ENCODE data around the gene ANKRD17. TPM values are rescaled to one million over a fixed set of nuclear protein-coding genes. Genes with fewer than 3 reads are reported as not detected.

ANKRD17 gene
- total RNA-seq, 4 donors from 2014 or later = 69.9 to 93.1 (median 74.3) TPM

- 77 to 78% methylated on average over 5 of the region's 5 CpGs for WGBS, 2 donors (ENCODE audit: low coverage in 1 of 2)
- Histone ChIP-seq H3K27me3 (no peaks in the 10 kb centered on the region), H3K27ac (no peak overlapping the region), H3K4me1 (no peaks in the 10 kb centered on the region), H3K9me3 (no peaks in the 10 kb centered on the region), H3K36me3 (peaks cover 0 to 24% (median 12%) of the 10 kb centered on the region in 4 donors), H3K4me3 (no peak overlapping the region)
- in situ Hi-C loops (cut with MboI; ENCODE audit: low pct_ligation_motif_present in 1 of 4, low pct_unique_long_range_greater_than_20kb in 1 of 4, low sequenced_read_pairs in 3 of 4) = loop anchor here in 2 of 4 donors (25.0 kb wide), 1 partner anchor 209 kb away; the partner anchor contains the start of gene ANKRD17 (in 2 of the 2)
- TF ChIP-seq POLR2AphosphoS5 (IDR thresholded peaks at IDR 0.05) = no peak
- no peak for TF ChIP-seq POLR2A (IDR thresholded peaks at IDR 0.05)
- TF ChIP-seq CTCF (IDR thresholded peaks at IDR 0.05) = no peak
- TF ChIP-seq EP300 (IDR thresholded peaks at IDR 0.05; ENCODE audit: low read depth) = no peak
- no peak for DNase-seq
- intact Hi-C loops (cut with DNase I; ENCODE audit: low total_unique reads) = no loop called here
Observed at GRCh38 chr4:73053076-73053475, 205.5 kb downstream of the ANKRD17 start.

GRCh38 chr4:73051625-73052024, 207.0 kb downstream of the ANKRD17 start:
- in situ Hi-C loops (cut with MboI; ENCODE audit: low pct_ligation_motif_present in 1 of 4, low pct_unique_long_range_greater_than_20kb in 1 of 4, low sequenced_read_pairs in 3 of 4) (loop anchor here in 2 of 4 donors (25.0 kb wide), 1 partner anchor 211 kb away; the partner anchor contains the start of gene ANKRD17 (in 2 of the 2)), intact Hi-C loops (cut with DNase I; ENCODE audit: low total_unique reads) (no loop called here)
- no peaks in the 10 kb centered on the region for H3K9me3 ChIP-seq
- TF ChIP-seq POLR2A (IDR thresholded peaks at IDR 0.05) = no peak
- no peak for TF ChIP-seq CTCF (IDR thresholded peaks at IDR 0.05)
- TF ChIP-seq EP300 (IDR thresholded peaks at IDR 0.05; ENCODE audit: low read depth) = no peak
- no peak for TF ChIP-seq POLR2AphosphoS5 (IDR thresholded peaks at IDR 0.05)
- H3K4me1 ChIP-seq = no peaks in the 10 kb centered on the region
- DNase-seq = no peak
- H3K27me3 ChIP-seq = no peaks in the 10 kb centered on the region
- no peak overlapping the region for H3K4me3 ChIP-seq
- WGBS, 2 donors (ENCODE audit: low coverage in 1 of 2) = 97 to 100% methylated on average over 1 of the region's 1 CpG
- H3K27ac ChIP-seq = no peak overlapping the region
- H3K36me3 ChIP-seq = peaks cover 0 to 12% (median 5%) of the 10 kb centered on the region in 4 donors

- DNase-seq = no peak
- H3K4me1 ChIP-seq = no peaks in the 10 kb centered on the region
- H3K36me3 ChIP-seq = no peaks in the 10 kb centered on the region
- 82 to 88% methylated on average over 7 of the region's 7 CpGs for WGBS, 2 donors (ENCODE audit: low coverage in 1 of 2)
- TF ChIP-seq POLR2AphosphoS5 (IDR thresholded peaks at IDR 0.05) (no peak), EP300 (IDR thresholded peaks at IDR 0.05; ENCODE audit: low read depth) (no peak), POLR2A (IDR thresholded peaks at IDR 0.05) (no peak), CTCF (IDR thresholded peaks at IDR 0.05) (no peak)
- no peak overlapping the region for H3K27ac ChIP-seq
- H3K4me3 ChIP-seq = no peak overlapping the region
- no peaks in the 10 kb centered on the region for H3K9me3 ChIP-seq
- in situ Hi-C loops (cut with MboI; ENCODE audit: low pct_ligation_motif_present in 1 of 4, low pct_unique_long_range_greater_than_20kb in 1 of 4, low sequenced_read_pairs in 3 of 4) = no loop called here
- intact Hi-C loops (cut with DNase I; ENCODE audit: low total_unique reads) = no loop called here
- no peaks in the 10 kb centered on the region for H3K27me3 ChIP-seq
Observed at GRCh38 chr4:73045879-73046278, 212.7 kb downstream of the ANKRD17 start.

- Histone ChIP-seq H3K27me3 (no peaks in the 10 kb centered on the region), H3K9me3 (peaks cover 0 to 7% of the 10 kb centered on the region in 2 donors), H3K36me3 (no peaks in the 10 kb centered on the region), H3K27ac (no peak overlapping the region), H3K4me3 (no peak overlapping the region), H3K4me1 (no peaks in the 10 kb centered on the region)
- in situ Hi-C loops (cut with MboI; ENCODE audit: low pct_ligation_motif_present in 1 of 4, low pct_unique_long_range_greater_than_20kb in 1 of 4, low sequenced_read_pairs in 3 of 4) = no loop called here
- DNase-seq = no peak
- intact Hi-C loops (cut with DNase I; ENCODE audit: low total_unique reads) = no loop called here
- TF ChIP-seq EP300 (IDR thresholded peaks at IDR 0.05; ENCODE audit: low read depth) (no peak), POLR2AphosphoS5 (IDR thresholded peaks at IDR 0.05) (no peak), CTCF (IDR thresholded peaks at IDR 0.05) (no peak), POLR2A (IDR thresholded peaks at IDR 0.05) (no peak)
- 83 to 100% methylated on average over 1 to 4 of the region's 4 CpGs for WGBS, 2 donors (ENCODE audit: low coverage in 1 of 2)
Observed at GRCh38 chr4:73037057-73037456, 221.5 kb downstream of the ANKRD17 start.

All from transverse colon (tissue), 4 donors.